ENCODE results near the gene HSF5. TPM values are rescaled to one million over a fixed set of nuclear protein-coding genes. Genes with fewer than 3 reads are reported as not detected.

Gene HSF5
- total RNA-seq, 2 experiments from 2014 or later, result 3.9 to 4.2 TPM

GRCh38 chr17:58415371-58416055, 72.7 kb downstream of the HSF5 start:
- H3K36me3 Mint-ChIP-seq, result peaks cover 1% of the 10 kb centered on the region
- H3K4me3 Mint-ChIP-seq, result no peak overlapping the region
- no peaks in the 10 kb centered on the region for H3K27me3 Mint-ChIP-seq
- no peak for DNase-seq
- no peaks in the 10 kb centered on the region for H3K9me3 Mint-ChIP-seq
- H3K27ac Mint-ChIP-seq, result no peak overlapping the region
- H3K4me1 Mint-ChIP-seq, result peaks cover 25% of the 10 kb centered on the region

GRCh38 chr17:58414596-58414997, 73.6 kb downstream of the HSF5 start:
- H3K4me3 Mint-ChIP-seq, result no peak overlapping the region

GRCh38 chr17:58413684-58414083, 74.5 kb downstream of the HSF5 start:
- H3K4me3 Mint-ChIP-seq, result no peak overlapping the region
- H3K9me3 Mint-ChIP-seq, result no peaks in the 10 kb centered on the region
- no peak for DNase-seq
- peaks cover 1% of the 10 kb centered on the region for H3K36me3 Mint-ChIP-seq
- H3K4me1 Mint-ChIP-seq, result peaks cover 25% of the 10 kb centered on the region
- H3K27ac Mint-ChIP-seq, result no peak overlapping the region
- H3K27me3 Mint-ChIP-seq, result no peaks in the 10 kb centered on the region

More at GRCh38 chr17:58414596-58414997, 73.6 kb downstream of the HSF5 start:
- no peak overlapping the region for H3K27ac Mint-ChIP-seq
- peaks cover 1% of the 10 kb centered on the region for H3K36me3 Mint-ChIP-seq
- no peak for DNase-seq
- H3K9me3 Mint-ChIP-seq, result no peaks in the 10 kb centered on the region
- peaks cover 25% of the 10 kb centered on the region for H3K4me1 Mint-ChIP-seq
- no peaks in the 10 kb centered on the region for H3K27me3 Mint-ChIP-seq

GRCh38 chr17:58412961-58413586, 75.1 kb downstream of the HSF5 start:
- no peak overlapping the region for H3K27ac Mint-ChIP-seq
- no peaks in the 10 kb centered on the region for H3K27me3 Mint-ChIP-seq
- peaks cover 1% of the 10 kb centered on the region for H3K36me3 Mint-ChIP-seq
- DNase-seq, result no peak
- no peak overlapping the region for H3K4me3 Mint-ChIP-seq
- peaks cover 24% of the 10 kb centered on the region for H3K4me1 Mint-ChIP-seq
- no peaks in the 10 kb centered on the region for H3K9me3 Mint-ChIP-seq

- Mint-ChIP-seq H3K36me3 (peaks cover 1% of the 10 kb centered on the region), H3K27ac (no peak overlapping the region), H3K4me3 (no peak overlapping the region), H3K27me3 (no peaks in the 10 kb centered on the region), H3K4me1 (peaks cover 16% of the 10 kb centered on the region), H3K9me3 (no peaks in the 10 kb centered on the region)
- DNase-seq, result no peak
These were observed 76.0 kb downstream of the HSF5 start for GRCh38 chr17:58412064-58412703.

- Mint-ChIP-seq H3K4me1 (peaks cover 14% of the 10 kb centered on the region), H3K9me3 (no peaks in the 10 kb centered on the region), H3K4me3 (no peak overlapping the region), H3K36me3 (peaks cover 1% of the 10 kb centered on the region), H3K27me3 (no peaks in the 10 kb centered on the region), H3K27ac (no peak overlapping the region)
- DNase-seq, result no peak
These were observed 76.8 kb downstream of the HSF5 start for GRCh38 chr17:58411408-58411894.

DNA sequence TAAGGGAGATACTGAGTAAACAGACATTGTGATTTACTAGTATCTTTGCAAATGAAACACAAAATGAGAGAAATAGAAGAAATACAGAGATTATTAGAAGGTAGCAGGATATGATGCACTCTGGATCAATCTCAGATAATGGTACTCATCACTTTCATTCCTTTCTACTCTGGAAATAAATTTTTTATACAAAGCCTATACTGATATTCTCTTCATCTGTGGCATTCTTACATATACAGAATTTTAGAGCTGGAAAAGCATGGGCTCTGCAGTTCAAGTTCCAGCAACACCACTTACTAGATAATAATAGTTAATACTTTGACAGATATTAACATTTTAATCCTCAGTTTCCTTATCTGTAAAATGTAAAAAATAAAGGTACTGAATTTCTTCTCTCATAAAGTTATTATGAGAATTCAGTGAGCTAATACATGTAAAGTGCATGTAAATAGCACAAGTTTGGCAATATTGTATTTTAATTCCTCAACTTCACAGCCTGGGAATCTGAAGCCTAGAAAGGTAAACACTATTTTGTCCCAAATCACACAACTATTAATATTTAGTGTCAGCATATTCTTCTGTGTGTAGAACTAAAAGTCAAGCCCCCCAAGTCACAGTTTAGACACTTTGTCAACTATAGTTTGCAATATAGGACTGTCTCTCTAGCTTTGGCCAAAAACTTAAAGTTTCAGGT, 77.3 kb downstream of the HSF5 start:
- no peaks in the 10 kb centered on the region for H3K27me3 Mint-ChIP-seq
- H3K27ac Mint-ChIP-seq, result no peak overlapping the region
- H3K36me3 Mint-ChIP-seq, result peaks cover 1% of the 10 kb centered on the region
- no peak for DNase-seq
- H3K9me3 Mint-ChIP-seq, result no peaks in the 10 kb centered on the region
- peaks cover 13% of the 10 kb centered on the region for H3K4me1 Mint-ChIP-seq
- H3K4me3 Mint-ChIP-seq, result no peak overlapping the region

DNA sequence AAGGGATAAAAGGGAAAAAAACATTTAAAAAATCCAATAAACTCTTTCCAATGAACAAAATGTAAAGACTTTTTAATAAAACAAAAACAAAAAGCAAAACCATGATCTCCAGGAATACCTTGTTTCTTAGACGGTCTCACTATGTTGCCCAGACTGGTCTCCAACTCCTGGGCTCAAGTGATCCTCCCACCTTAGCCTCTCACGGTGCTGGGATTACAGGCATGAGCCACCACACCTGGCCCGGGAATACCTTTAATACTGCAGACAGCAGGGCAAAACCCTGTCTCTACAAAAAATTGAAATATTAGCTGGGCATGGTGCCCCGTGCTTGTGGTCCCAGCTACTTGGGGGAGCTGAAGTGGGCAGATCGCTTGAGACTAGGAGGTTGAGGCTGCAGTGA, 78.8 kb downstream of the HSF5 start:
- no peak overlapping the region for H3K27ac Mint-ChIP-seq
- H3K9me3 Mint-ChIP-seq, result no peaks in the 10 kb centered on the region
- peaks cover 11% of the 10 kb centered on the region for H3K4me1 Mint-ChIP-seq
- H3K4me3 Mint-ChIP-seq, result no peak overlapping the region
- no peak for DNase-seq
- no peaks in the 10 kb centered on the region for H3K27me3 Mint-ChIP-seq
- no peaks in the 10 kb centered on the region for H3K36me3 Mint-ChIP-seq

GRCh38 chr17:58403311-58403710, 84.9 kb downstream of the HSF5 start:
- Mint-ChIP-seq H3K9me3 (no peaks in the 10 kb centered on the region), H3K27ac (no peak overlapping the region), H3K27me3 (no peaks in the 10 kb centered on the region), H3K4me1 (peaks cover 15% of the 10 kb centered on the region), H3K36me3 (peaks cover 2% of the 10 kb centered on the region), H3K4me3 (no peak overlapping the region)
- no peak for DNase-seq

DNA sequence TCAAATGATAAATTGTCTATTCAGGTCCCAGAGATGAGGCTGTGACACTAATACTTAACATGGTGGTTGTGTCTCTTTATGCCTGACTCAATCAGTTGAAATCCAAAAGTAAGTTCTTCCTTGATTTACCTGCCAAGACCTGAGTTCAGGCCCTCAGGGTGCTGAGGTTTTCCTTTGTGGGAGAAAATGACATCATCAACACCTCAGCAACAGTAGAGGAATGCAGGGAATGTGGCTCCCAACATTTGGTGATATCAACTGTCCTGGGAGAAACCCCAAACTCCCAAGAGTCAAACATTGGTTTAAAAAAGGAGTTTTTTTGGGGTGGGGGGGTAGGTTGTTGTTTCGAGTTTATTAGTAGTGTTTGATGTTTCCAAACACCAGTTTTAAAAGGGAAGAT, 85.5 kb downstream of the HSF5 start:
- no peaks in the 10 kb centered on the region for H3K27me3 Mint-ChIP-seq
- H3K4me1 Mint-ChIP-seq, result peaks cover 15% of the 10 kb centered on the region
- no peak for DNase-seq
- no peak overlapping the region for H3K27ac Mint-ChIP-seq
- H3K36me3 Mint-ChIP-seq, result peaks cover 2% of the 10 kb centered on the region
- no peaks in the 10 kb centered on the region for H3K9me3 Mint-ChIP-seq
- no peak overlapping the region for H3K4me3 Mint-ChIP-seq

DNA sequence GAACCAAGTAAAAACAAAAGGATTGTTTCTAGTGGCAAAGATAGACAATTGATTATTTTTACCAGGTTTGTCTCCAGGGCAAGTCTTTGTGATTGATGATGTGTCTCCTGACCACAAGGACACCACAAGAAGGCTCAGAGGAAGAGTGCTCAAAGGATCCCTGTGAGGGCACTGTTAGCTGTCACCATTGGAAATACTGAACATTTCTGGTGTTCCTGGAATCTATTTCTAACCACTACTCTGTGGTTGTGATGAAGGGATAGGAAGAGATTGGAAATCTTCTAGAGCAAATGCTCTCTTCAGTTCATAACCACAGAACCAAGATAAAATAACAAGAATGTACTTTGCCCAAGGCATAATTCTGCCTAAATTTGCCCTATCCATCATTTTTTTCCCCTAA, 86.2 kb downstream of the HSF5 start:
- Mint-ChIP-seq H3K27me3 (no peaks in the 10 kb centered on the region), H3K27ac (peak overlapping the region; percentile 16), H3K4me1 (peaks cover 15% of the 10 kb centered on the region)

GRCh38 chr17:58401287-58401686, 86.9 kb downstream of the HSF5 start:
- Mint-ChIP-seq H3K36me3 (peaks cover 2% of the 10 kb centered on the region), H3K27me3 (no peaks in the 10 kb centered on the region), H3K4me1 (peaks cover 15% of the 10 kb centered on the region), H3K4me3 (no peak overlapping the region), H3K27ac (peak overlapping the region; percentile 9), H3K9me3 (no peaks in the 10 kb centered on the region)
- no peak for DNase-seq

More for the DNA sequence above, 86.2 kb downstream of the HSF5 start:
- Mint-ChIP-seq H3K36me3 (peaks cover 2% of the 10 kb centered on the region), H3K9me3 (no peaks in the 10 kb centered on the region), H3K4me3 (no peak overlapping the region)
- DNase-seq, result peak; percentile 8

DNA sequence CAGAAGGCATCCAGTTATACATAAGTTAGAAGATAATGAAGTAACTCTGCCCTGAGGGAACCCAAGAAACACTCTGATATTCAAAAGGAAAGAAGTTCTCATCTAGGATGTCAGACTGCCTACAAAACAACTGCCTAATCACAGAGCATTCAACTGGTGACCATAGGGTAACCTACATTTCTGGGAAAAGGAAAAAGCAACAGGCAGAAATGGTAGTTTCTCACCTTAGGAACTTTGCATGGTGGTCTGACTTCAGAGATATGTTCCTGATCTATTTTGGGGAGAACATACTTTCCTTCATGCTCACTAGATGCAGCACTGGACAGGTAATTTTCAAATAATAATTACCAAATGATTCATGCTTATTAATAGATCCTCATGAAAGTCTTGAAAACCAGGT, 87.4 kb downstream of the HSF5 start:
- DNase-seq, result no peak
- H3K36me3 Mint-ChIP-seq, result peaks cover 2% of the 10 kb centered on the region
- peaks cover 15% of the 10 kb centered on the region for H3K4me1 Mint-ChIP-seq

DNA sequence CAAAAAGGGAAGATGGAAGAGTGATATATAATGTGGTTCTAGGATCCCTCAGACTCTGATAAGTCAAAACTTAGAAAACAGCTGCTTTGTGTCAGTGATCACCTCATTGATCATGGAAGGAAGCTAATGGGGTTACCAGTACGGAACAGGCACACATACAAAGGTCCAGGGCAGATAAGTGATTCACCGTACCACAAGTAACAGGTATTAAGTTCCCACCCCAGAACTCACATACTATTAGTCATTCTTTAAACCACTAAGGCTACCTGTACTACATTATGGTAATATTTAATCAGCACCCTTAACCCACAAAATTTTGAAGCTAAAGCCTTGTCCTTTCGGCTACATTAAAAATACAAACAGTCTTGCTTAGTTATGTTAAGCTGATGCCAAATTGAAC, 88.2 kb downstream of the HSF5 start:
- H3K36me3 Mint-ChIP-seq, result peaks cover 2% of the 10 kb centered on the region
- no peak overlapping the region for H3K27ac Mint-ChIP-seq
- no peaks in the 10 kb centered on the region for H3K9me3 Mint-ChIP-seq
- peaks cover 15% of the 10 kb centered on the region for H3K4me1 Mint-ChIP-seq
- H3K27me3 Mint-ChIP-seq, result no peaks in the 10 kb centered on the region
- H3K4me3 Mint-ChIP-seq, result no peak overlapping the region
- DNase-seq, result no peak

More for the DNA sequence above, 87.4 kb downstream of the HSF5 start:
- no peak overlapping the region for H3K4me3 Mint-ChIP-seq
- H3K27me3 Mint-ChIP-seq, result no peaks in the 10 kb centered on the region
- H3K27ac Mint-ChIP-seq, result no peak overlapping the region
- no peaks in the 10 kb centered on the region for H3K9me3 Mint-ChIP-seq

All from activated naive CD8-positive, alpha-beta T cell treated with anti-CD3 and anti-CD28 coated beads for 36 hours (primary cell).